Activated naive CD8-positive, alpha-beta T cell treated with anti-CD3 and anti-CD28 coated beads for 36 hours (primary cell): ENCODE measurements around the gene CTAG1A. TPM values are rescaled to one million over a fixed set of nuclear protein-coding genes. Genes with fewer than 3 reads are reported as not detected.
"Not testable (repeated sequence)": the region's sequence is repeated elsewhere in the genome, so short reads cannot be mapped to it uniquely, and the experiment has no call there.

Source experiments
- DNase-seq: peaks from one replicate; pipeline ENCODE4 v3.0.0; 2021
- H3K27ac Mint-ChIP-seq: one replicate; pipeline ENCODE4 v1.8.0; 2022; ENCODE audit warnings: mild to moderate bottlenecking, moderate library complexity, mixed read lengths
- H3K27me3 Mint-ChIP-seq: one replicate; pipeline ENCODE4 v1.8.0; 2022; ENCODE audit warnings: mild to moderate bottlenecking, mixed read lengths
- H3K36me3 Mint-ChIP-seq: one replicate; pipeline ENCODE4 v1.8.0; 2021; ENCODE audit warnings: mild to moderate bottlenecking, mixed read lengths
- H3K4me1 Mint-ChIP-seq: one replicate; pipeline ENCODE4 v1.8.0; 2021; ENCODE audit warnings: mixed read lengths
- H3K4me3 Mint-ChIP-seq: one replicate; pipeline ENCODE4 v1.8.0; 2022; ENCODE audit warnings: mild to moderate bottlenecking, moderate library complexity, mixed read lengths
- H3K9me3 Mint-ChIP-seq: one replicate; pipeline ENCODE4 v1.8.0; 2022; ENCODE audit warnings: mixed read lengths
- total RNA-seq, 2 experiments: library from RNA; stranded (reverse); gene quantifications; one replicate each; pipeline ENCODE4 v1.2.3, GENCODE V29; 2021

The CTAG1A gene
- total RNA-seq, 2 experiments from 2014 or later, result not detected

GRCh38 chrX:154598656-154599055 is 13.7 kb downstream of the CTAG1A start:
- H3K4me1 Mint-ChIP-seq, result peaks cover 3% of the 10 kb centered on the region
- no peak overlapping the region for H3K4me3 Mint-ChIP-seq
- H3K27ac Mint-ChIP-seq, result no peak overlapping the region
- H3K36me3 Mint-ChIP-seq, result no peaks in the 10 kb centered on the region
- no peaks in the 10 kb centered on the region for H3K9me3 Mint-ChIP-seq
- DNase-seq, result no peak
- H3K27me3 Mint-ChIP-seq, result no peaks in the 10 kb centered on the region

- no peak for DNase-seq
- H3K27ac Mint-ChIP-seq, result no peak overlapping the region
- no peaks in the 10 kb centered on the region for H3K36me3 Mint-ChIP-seq
- peaks cover 3% of the 10 kb centered on the region for H3K4me1 Mint-ChIP-seq
- no peaks in the 10 kb centered on the region for H3K27me3 Mint-ChIP-seq
- no peaks in the 10 kb centered on the region for H3K9me3 Mint-ChIP-seq
- H3K4me3 Mint-ChIP-seq, result no peak overlapping the region
Measured at GRCh38 chrX:154599531-154599930, 14.6 kb downstream of the CTAG1A start.

GRCh38 chrX:154600759-154601374 is 15.9 kb downstream of the CTAG1A start:
- Mint-ChIP-seq H3K27ac (no peak overlapping the region), H3K36me3 (no peaks in the 10 kb centered on the region), H3K9me3 (no peaks in the 10 kb centered on the region)

GRCh38 chrX:154602226-154602625 is 17.3 kb downstream of the CTAG1A start:
- Mint-ChIP-seq H3K4me3 (no peak overlapping the region), H3K9me3 (no peaks in the 10 kb centered on the region), H3K27ac (no peak overlapping the region), H3K4me1 (peaks cover 10% of the 10 kb centered on the region), H3K36me3 (no peaks in the 10 kb centered on the region), H3K27me3 (no peaks in the 10 kb centered on the region)
- no peak for DNase-seq

More at GRCh38 chrX:154600759-154601374, 15.9 kb downstream of the CTAG1A start:
- DNase-seq, result no peak
- H3K27me3 Mint-ChIP-seq, result no peaks in the 10 kb centered on the region
- H3K4me1 Mint-ChIP-seq, result peaks cover 3% of the 10 kb centered on the region
- no peak overlapping the region for H3K4me3 Mint-ChIP-seq

GRCh38 chrX:154602766-154603437 is 18.0 kb downstream of the CTAG1A start:
- Mint-ChIP-seq H3K27me3 (no peaks in the 10 kb centered on the region), H3K27ac (no peak overlapping the region), H3K4me1 (peaks cover 10% of the 10 kb centered on the region), H3K4me3 (no peak overlapping the region), H3K36me3 (no peaks in the 10 kb centered on the region), H3K9me3 (no peaks in the 10 kb centered on the region)
- DNase-seq, result no peak

GRCh38 chrX:154603438-154604430 is 18.8 kb downstream of the CTAG1A start:
- Mint-ChIP-seq H3K27ac (no peak overlapping the region), H3K27me3 (no peaks in the 10 kb centered on the region), H3K4me3 (no peak overlapping the region), H3K36me3 (no peaks in the 10 kb centered on the region), H3K4me1 (peaks cover 10% of the 10 kb centered on the region), H3K9me3 (no peaks in the 10 kb centered on the region)
- DNase-seq, result no peak

GRCh38 chrX:154605566-154605965 is 20.6 kb downstream of the CTAG1A start:
- Mint-ChIP-seq H3K27me3 (no peaks in the 10 kb centered on the region), H3K9me3 (no peaks in the 10 kb centered on the region), H3K27ac (no peak overlapping the region), H3K4me1 (peaks cover 7% of the 10 kb centered on the region), H3K4me3 (no peak overlapping the region), H3K36me3 (no peaks in the 10 kb centered on the region)
- no peak for DNase-seq

- no peak for DNase-seq
- no peaks in the 10 kb centered on the region for H3K36me3 Mint-ChIP-seq
- no peak overlapping the region for H3K27ac Mint-ChIP-seq
- no peaks in the 10 kb centered on the region for H3K27me3 Mint-ChIP-seq
- no peak overlapping the region for H3K4me3 Mint-ChIP-seq
- H3K9me3 Mint-ChIP-seq, result no peaks in the 10 kb centered on the region
- H3K4me1 Mint-ChIP-seq, result peaks cover 7% of the 10 kb centered on the region
Measured at GRCh38 chrX:154607370-154607769, 22.4 kb downstream of the CTAG1A start.

- DNase-seq, H3K4me3 Mint-ChIP-seq, H3K27ac Mint-ChIP-seq, H3K4me1 Mint-ChIP-seq, H3K9me3 Mint-ChIP-seq, H3K27me3 Mint-ChIP-seq, H3K36me3 Mint-ChIP-seq: not testable (repeated sequence)
Measured at GRCh38 chrX:154607976-154608375, 23.0 kb downstream of the CTAG1A start.

GRCh38 chrX:154608823-154609222 is 23.9 kb downstream of the CTAG1A start:
- DNase-seq, H3K4me3 Mint-ChIP-seq, H3K27me3 Mint-ChIP-seq, H3K9me3 Mint-ChIP-seq, H3K27ac Mint-ChIP-seq, H3K4me1 Mint-ChIP-seq, H3K36me3 Mint-ChIP-seq: not testable (repeated sequence)

GRCh38 chrX:154611146-154611545 is 26.2 kb downstream of the CTAG1A start:
- H3K4me3 Mint-ChIP-seq, H3K9me3 Mint-ChIP-seq, H3K36me3 Mint-ChIP-seq, H3K27me3 Mint-ChIP-seq, H3K27ac Mint-ChIP-seq, H3K4me1 Mint-ChIP-seq, DNase-seq: not testable (repeated sequence)

GRCh38 chrX:154613586-154613985 is 28.7 kb downstream of the CTAG1A start:
- H3K27ac Mint-ChIP-seq, H3K4me1 Mint-ChIP-seq, H3K9me3 Mint-ChIP-seq, H3K4me3 Mint-ChIP-seq, H3K36me3 Mint-ChIP-seq, DNase-seq, H3K27me3 Mint-ChIP-seq: not testable (repeated sequence)

- H3K27me3 Mint-ChIP-seq, H3K4me3 Mint-ChIP-seq, DNase-seq, H3K27ac Mint-ChIP-seq, H3K4me1 Mint-ChIP-seq, H3K9me3 Mint-ChIP-seq, H3K36me3 Mint-ChIP-seq: not testable (repeated sequence)
Measured at GRCh38 chrX:154619182-154619581, 34.2 kb downstream of the CTAG1A start, which contains the start of gene CTAG1B. Gene CTAG1B, minus strand, starts transcription at chrX:154619282. Its CDS starts 64 bp downstream, at chrX:154619218.

GRCh38 chrX:154620767-154621414 is 36.0 kb downstream of the CTAG1A start:
- H3K36me3 Mint-ChIP-seq, H3K27me3 Mint-ChIP-seq, DNase-seq, H3K4me1 Mint-ChIP-seq, H3K9me3 Mint-ChIP-seq, H3K27ac Mint-ChIP-seq, H3K4me3 Mint-ChIP-seq: not testable (repeated sequence)

- H3K36me3 Mint-ChIP-seq, H3K27ac Mint-ChIP-seq, DNase-seq, H3K4me1 Mint-ChIP-seq, H3K4me3 Mint-ChIP-seq, H3K9me3 Mint-ChIP-seq, H3K27me3 Mint-ChIP-seq: not testable (repeated sequence)
Measured at GRCh38 chrX:154628960-154629359, 44.0 kb downstream of the CTAG1A start.
